K562 (cell line): ENCODE measurements around the gene SRRT. TPM values are rescaled to one million over a fixed set of nuclear protein-coding genes. Genes with fewer than 3 reads are reported as not detected.
A peak's percentile ranks its signal among the peaks of the same experiment; 100 is the strongest.

ENCODE experiments used
- BDP1 ChIP-seq: IDR thresholded peaks from 3 replicates; pipeline ENCODE4 v1.6.1; 2011; ENCODE audit not compliant: insufficient read length, insufficient read depth
- BRD4 ChIP-seq: fragments of 200-600 bp; sonication (generic); IDR thresholded peaks from 2 replicates; pipeline ENCODE4 v1.6.1; 2017; ENCODE audit warnings: inconsistent platforms
- CAMTA2 ChIP-seq: fragments of 250-450 bp; sonication (Bioruptor Pico); conservative IDR thresholded peaks from 2 replicates; pipeline ENCODE4 v1.5.1; 2022
- E2F5 ChIP-seq: sonication (generic); formaldehyde crosslinking; IDR thresholded peaks from 2 replicates; pipeline ENCODE4 v1.8.0; 2022; ENCODE audit warnings: mild to moderate bottlenecking, missing genetic modification reagents
- ELF2 ChIP-seq: fragments of 250-450 bp; sonication (Bioruptor Pico); IDR thresholded peaks from 2 replicates; pipeline ENCODE4 v1.5.0; 2021; ENCODE audit warnings: mild to moderate bottlenecking
- ETV5 ChIP-seq: sonication (generic); formaldehyde crosslinking; IDR thresholded peaks from 2 replicates; pipeline ENCODE4 v1.4.0; 2020; ENCODE audit warnings: low read depth, mild to moderate bottlenecking, missing genetic modification reagents
- GABPB2 ChIP-seq: fragments of 250-450 bp; sonication (Bioruptor Pico); conservative IDR thresholded peaks from 2 replicates; pipeline ENCODE4 v1.5.1; 2021; ENCODE audit warnings: mild to moderate bottlenecking
- GATAD2B ChIP-seq: fragments of 450-650 bp; IDR thresholded peaks from 2 replicates; pipeline ENCODE4 v1.6.1; 2017; ENCODE audit warnings: mild to moderate bottlenecking, borderline replicate concordance
- IRF2 ChIP-seq: sonication (generic); formaldehyde crosslinking; IDR thresholded peaks from 2 replicates; pipeline ENCODE4 v1.8.1; 2022; ENCODE audit warnings: mild to moderate bottlenecking, missing genetic modification reagents
- MAFG ChIP-seq: fragments of 450-650 bp; conservative IDR thresholded peaks from 2 replicates; pipeline ENCODE4 v1.6.1; 2016; ENCODE audit warnings: missing genetic modification characterization, missing compliant biosample characterization
- NCOA1 ChIP-seq: fragments of 450-650 bp; IDR thresholded peaks from 2 replicates; pipeline ENCODE4 v1.6.1; 2016; ENCODE audit warnings: low read depth
- NUFIP1 ChIP-seq: fragments of 450-650 bp; IDR thresholded peaks from 2 replicates; pipeline ENCODE4 v1.6.1; 2018; ENCODE audit not compliant: partially characterized antibody
- PCBP1 ChIP-seq: fragments of 200-400 bp; formaldehyde crosslinking; IDR thresholded peaks from 2 replicates; pipeline ENCODE4 v1.6.1; 2018; ENCODE audit warnings: mild to moderate bottlenecking, low read depth, low read length; ENCODE audit not compliant: poor library complexity, severe bottlenecking
- RAD51 ChIP-seq: fragments of 450-650 bp; IDR thresholded peaks from 2 replicates; pipeline ENCODE4 v1.7.1; 2016; ENCODE audit warnings: low read depth, mild to moderate bottlenecking, borderline replicate concordance
- RBBP5 ChIP-seq: fragments of 200-600 bp; sonication (generic); IDR thresholded peaks from 2 replicates; pipeline ENCODE4 v1.6.1; 2012; ENCODE audit warnings: borderline replicate concordance, mild to moderate bottlenecking, low read length, control low read depth, inconsistent platforms; ENCODE audit not compliant: insufficient read depth, poor library complexity, severe bottlenecking
- TAF15 ChIP-seq: fragments of 200-400 bp; formaldehyde crosslinking; IDR thresholded peaks from 2 replicates; pipeline ENCODE4 v1.6.1; 2017; ENCODE audit warnings: mild to moderate bottlenecking, low read depth, low read length, moderate library complexity
- TOE1 ChIP-seq, 2 experiments: fragments of 450-650 bp in 1 of 2; sonication (generic) in 1 of 2; formaldehyde crosslinking in 1 of 2; IDR thresholded peaks; 2 replicates each; pipeline versions ENCODE4 v1.7.1 to v1.8.0; 2016 to 2022; ENCODE audit warnings: borderline replicate concordance in 2 of 2, mild to moderate bottlenecking in 2 of 2, antibody characterized with exemption in 1 of 2, inconsistent platforms in 1 of 2, low read depth in 1 of 2, missing genetic modification reagents in 1 of 2, moderate library complexity in 1 of 2
- USF1 ChIP-seq: sonication (generic); formaldehyde crosslinking; IDR thresholded peaks from 2 replicates; pipeline ENCODE4 v1.9.0; 2022; ENCODE audit warnings: mild to moderate bottlenecking, missing genetic modification reagents
- ZNF589 ChIP-seq: fragments of 200-800 bp; sonication (Bioruptor generic); IDR thresholded peaks from 2 replicates; pipeline ENCODE4 v1.6.1; 2016; ENCODE audit warnings: low read depth, missing genetic modification characterization, missing compliant biosample characterization
- polyA plus RNA-seq, 8 experiments: library from polyadenylated mRNA; depleted of rRNA in 4 of 8; stranded (reverse) in 5 of 8; unstranded in 3 of 8; fragments of >200 nt; fragmentation: Nextera tagmentation in 2 of 8; fragmentation: Illumina TruSeq in 1 of 8; extraction: Ambion mirVana in 2 of 8; extraction: Trizol in 1 of 8; gene quantifications; 2 replicates each; pipeline versions ENCODE4 v1.2.1 to v1.2.3, GENCODE V29; 2011 to 2014; ENCODE audit warnings: inconsistent platforms in 1 of 8, missing spikeins in 1 of 8
- total RNA-seq, 7 experiments: library from RNA; depleted of rRNA in 6 of 7; stranded (reverse); fragments of >200 nt in 6 of 7; fragmentation: Illumina TruSeq in 2 of 7; extraction: Trizol in 2 of 7; gene quantifications; 2 replicates each; pipeline versions ENCODE4 v1.2.1 to v1.2.3, GENCODE V29; 2011 to 2021; ENCODE audit warnings: low replicate concordance in 1 of 7
- TF ChIP-seq, protein P1 (sequence below): fragments of 250-450 bp; sonication (Bioruptor Pico); IDR thresholded peaks from 2 replicates; pipeline ENCODE4 v1.5.0; 2021
- TF ChIP-seq, protein P2 (sequence below): fragments of 450-650 bp; formaldehyde crosslinking; conservative IDR thresholded peaks from 2 replicates; pipeline ENCODE4 v1.4.0; 2022; ENCODE audit warnings: mild to moderate bottlenecking, missing genetic modification characterization
- TF ChIP-seq, protein P3 (sequence below): sonication (generic); formaldehyde crosslinking; IDR thresholded peaks from 2 replicates; pipeline ENCODE4 v1.8.0; 2022; ENCODE audit warnings: missing genetic modification reagents, mild to moderate bottlenecking, moderate library complexity, borderline replicate concordance

Gene SRRT
- total and polyA plus RNA-seq, 9 of the 15 experiments (the other 6 are each of a cell fraction or from before 2014, with no cell fraction given), result 10.3 to 263 (median 84.4) TPM

DNA sequence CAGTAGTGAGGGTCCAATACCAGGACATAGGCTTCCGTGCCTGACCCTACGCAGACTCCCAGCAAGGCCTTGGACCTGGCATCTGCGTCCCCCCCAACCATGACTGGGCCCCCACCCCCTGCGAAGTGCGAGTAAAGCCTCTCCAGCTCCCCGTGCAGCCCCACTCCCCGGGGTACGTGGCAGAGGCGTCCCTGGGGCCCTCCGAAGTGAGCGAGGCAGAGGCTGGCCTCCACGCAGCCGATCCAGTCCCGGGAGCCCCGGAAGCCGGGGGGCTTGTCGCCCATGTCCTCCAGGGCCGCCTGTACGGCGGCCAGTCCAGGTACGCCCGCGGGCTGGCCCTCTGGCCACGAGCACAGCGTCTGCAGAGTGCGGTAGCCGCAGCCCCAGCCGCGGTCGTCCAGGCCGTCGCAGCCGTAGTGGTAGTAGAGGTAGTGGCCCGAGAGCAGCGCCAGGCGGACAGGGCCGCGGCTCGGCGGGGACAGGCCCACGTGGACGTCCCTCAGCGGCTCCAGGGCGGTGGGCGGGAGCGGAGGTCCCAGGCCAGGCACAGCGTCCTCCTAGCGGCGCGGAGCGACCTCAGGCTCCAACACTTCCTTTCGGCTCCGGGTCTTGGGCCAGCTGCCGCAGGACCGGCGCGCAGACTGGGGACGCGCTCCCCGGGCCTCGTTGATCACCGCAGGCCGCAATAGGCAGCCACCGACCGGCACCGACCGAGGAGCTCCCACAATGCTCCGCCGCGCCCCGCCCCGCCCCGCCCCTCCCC, 14.3 kb downstream of the SRRT start, which contains the start of gene UFSP1 (continued):
- TF ChIP-seq TOE1 (IDR thresholded peaks at IDR 0.05; ENCODE audit: borderline replicate concordance) (peak; percentile 24; the same call in 1 of the 2 replicates), TOE1 (CRISPR knock-in tag; IDR thresholded peaks at IDR 0.05; ENCODE audit: borderline replicate concordance, low read depth) (0 out of 2 replicates have a peak, but pooled peaks have one; percentile 73), GATAD2B (no peak), E2F5 (CRISPR knock-in tag) (no peak; the same call in 1 of the 2 replicates), GABPB2 (CRISPR knock-in tag) (no peak), RBBP5 (peak; percentile 85), ELF2 (CRISPR knock-in tag) (no peak), RAD51 (peak; percentile 14; the same call in 1 of the 2 replicates), ZNF589 (CRISPR knock-in tag) (peak; percentile 69; the same call in 1 of the 2 replicates), IRF2 (CRISPR knock-in tag) (no peak), BRD4 (peak; percentile 71; the same call in 1 of the 2 replicates), MAFG (tag) (no peak), ETV5 (CRISPR knock-in tag) (no peak; the same call in 1 of the 2 replicates), USF1 (CRISPR knock-in tag) (peak; percentile 70), NUFIP1 (no peak), TAF15 (no peak; the same call in 1 of the 2 replicates), PCBP1 (peak; percentile 96), BDP1 (no peak), CAMTA2 (CRISPR knock-in tag) (peak; percentile 44; the same call in 1 of the 2 replicates), NCOA1 (no peak)
- TF ChIP-seq, protein P1, sequence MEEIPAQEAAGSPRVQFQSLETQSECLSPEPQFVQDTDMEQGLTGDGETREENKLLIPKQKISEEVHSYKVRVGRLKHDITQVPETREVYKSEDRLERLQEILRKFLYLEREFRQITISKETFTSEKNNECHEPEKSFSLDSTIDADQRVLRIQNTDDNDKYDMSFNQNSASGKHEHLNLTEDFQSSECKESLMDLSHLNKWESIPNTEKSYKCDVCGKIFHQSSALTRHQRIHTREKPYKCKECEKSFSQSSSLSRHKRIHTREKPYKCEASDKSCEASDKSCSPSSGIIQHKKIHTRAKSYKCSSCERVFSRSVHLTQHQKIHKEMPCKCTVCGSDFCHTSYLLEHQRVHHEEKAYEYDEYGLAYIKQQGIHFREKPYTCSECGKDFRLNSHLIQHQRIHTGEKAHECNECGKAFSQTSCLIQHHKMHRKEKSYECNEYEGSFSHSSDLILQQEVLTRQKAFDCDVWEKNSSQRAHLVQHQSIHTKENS (CRISPR knock-in tag), result no peak
- TF ChIP-seq, protein P2, sequence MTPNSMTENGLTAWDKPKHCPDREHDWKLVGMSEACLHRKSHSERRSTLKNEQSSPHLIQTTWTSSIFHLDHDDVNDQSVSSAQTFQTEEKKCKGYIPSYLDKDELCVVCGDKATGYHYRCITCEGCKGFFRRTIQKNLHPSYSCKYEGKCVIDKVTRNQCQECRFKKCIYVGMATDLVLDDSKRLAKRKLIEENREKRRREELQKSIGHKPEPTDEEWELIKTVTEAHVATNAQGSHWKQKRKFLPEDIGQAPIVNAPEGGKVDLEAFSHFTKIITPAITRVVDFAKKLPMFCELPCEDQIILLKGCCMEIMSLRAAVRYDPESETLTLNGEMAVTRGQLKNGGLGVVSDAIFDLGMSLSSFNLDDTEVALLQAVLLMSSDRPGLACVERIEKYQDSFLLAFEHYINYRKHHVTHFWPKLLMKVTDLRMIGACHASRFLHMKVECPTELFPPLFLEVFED (CRISPR knock-in tag), result no peak; the same call in 1 of the 2 replicates
- TF ChIP-seq, protein P3, sequence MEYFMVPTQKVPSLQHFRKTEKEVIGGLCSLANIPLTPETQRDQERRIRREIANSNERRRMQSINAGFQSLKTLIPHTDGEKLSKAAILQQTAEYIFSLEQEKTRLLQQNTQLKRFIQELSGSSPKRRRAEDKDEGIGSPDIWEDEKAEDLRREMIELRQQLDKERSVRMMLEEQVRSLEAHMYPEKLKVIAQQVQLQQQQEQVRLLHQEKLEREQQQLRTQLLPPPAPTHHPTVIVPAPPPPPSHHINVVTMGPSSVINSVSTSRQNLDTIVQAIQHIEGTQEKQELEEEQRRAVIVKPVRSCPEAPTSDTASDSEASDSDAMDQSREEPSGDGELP, result peak; percentile 74
